ENCODE results near the gene CACNA2D4. TPM values are rescaled to one million over a fixed set of nuclear protein-coding genes. Genes with fewer than 3 reads are reported as not detected.
A peak's percentile ranks its signal among the peaks of the same experiment; 100 is the strongest.

The CACNA2D4 gene
- total and polyA plus RNA-seq, 4 donors = 0.95 to 1.8 (median 1.7) TPM

- Histone ChIP-seq H3K4me1 (ENCODE audit: control insufficient read depth, insufficient read depth, low read length) (peaks cover 25% of the 10 kb centered on the region), H3K36me3 (ENCODE audit: control insufficient read depth, insufficient read depth, low read length) (no peaks in the 10 kb centered on the region), H3K27ac (ENCODE audit: low read depth, low read length) (no peak overlapping the region), H3K9me3 (ENCODE audit: control insufficient read depth, insufficient read depth, low read length) (no peaks in the 10 kb centered on the region), H3K4me3 (ENCODE audit: low read depth, low read length) (no peak overlapping the region), H3K27me3 (ENCODE audit: control insufficient read depth, insufficient read depth, low read length) (peaks cover 6% of the 10 kb centered on the region)
- 88% methylated on average over 26 of the region's 26 CpGs for WGBS (ENCODE audit: insufficient coverage)
- DNase-seq (ENCODE audit: low read depth in 4 of 6, low spot score in 6 of 6) = no peak
Measured at GRCh38 chr12:1793426-1794210, 124.8 kb downstream of the CACNA2D4 start.

DNA sequence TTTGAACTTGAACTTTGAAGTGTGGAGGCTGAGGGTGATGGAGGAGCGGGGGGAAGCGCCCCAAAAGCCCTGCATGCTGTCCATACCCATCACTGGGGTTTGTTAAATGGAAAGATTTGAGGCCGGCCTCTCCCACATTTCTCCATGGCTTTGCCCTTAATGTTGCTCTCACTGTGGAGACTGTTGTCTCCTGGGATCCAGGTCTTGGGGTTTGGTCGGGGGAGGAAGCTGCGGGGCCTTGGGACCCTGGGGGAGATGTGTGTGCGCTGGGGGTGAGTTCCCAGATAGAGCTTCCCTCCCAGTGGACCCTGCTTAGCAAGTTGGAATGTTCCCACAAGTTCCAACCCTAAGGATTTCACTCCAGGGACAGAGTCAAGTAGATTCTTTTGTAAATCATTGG, 126.0 kb downstream of the CACNA2D4 start:
- Histone ChIP-seq H3K4me3 (ENCODE audit: low read depth, low read length) (no peak overlapping the region), H3K36me3 (ENCODE audit: control insufficient read depth, insufficient read depth, low read length) (no peaks in the 10 kb centered on the region), H3K9me3 (ENCODE audit: control insufficient read depth, insufficient read depth, low read length) (no peaks in the 10 kb centered on the region), H3K27me3 (ENCODE audit: control insufficient read depth, insufficient read depth, low read length) (peaks cover 6% of the 10 kb centered on the region), H3K4me1 (ENCODE audit: control insufficient read depth, insufficient read depth, low read length) (peaks cover 21% of the 10 kb centered on the region), H3K27ac (ENCODE audit: low read depth, low read length) (no peak overlapping the region)
- WGBS (ENCODE audit: insufficient coverage) = no CpG with 5 or more reads among the region's 6 CpGs
- no peak for DNase-seq (ENCODE audit: low read depth in 4 of 6, low spot score in 6 of 6)

GRCh38 chr12:1791104-1791841, 127.2 kb downstream of the CACNA2D4 start:
- Histone ChIP-seq H3K4me3 (ENCODE audit: low read depth, low read length) (no peak overlapping the region), H3K27ac (ENCODE audit: low read depth, low read length) (no peak overlapping the region), H3K9me3 (ENCODE audit: control insufficient read depth, insufficient read depth, low read length) (no peaks in the 10 kb centered on the region), H3K27me3 (ENCODE audit: control insufficient read depth, insufficient read depth, low read length) (peaks cover 2% of the 10 kb centered on the region), H3K4me1 (ENCODE audit: control insufficient read depth, insufficient read depth, low read length) (peaks cover 10% of the 10 kb centered on the region), H3K36me3 (ENCODE audit: control insufficient read depth, insufficient read depth, low read length) (no peaks in the 10 kb centered on the region)
- DNase-seq (ENCODE audit: low read depth in 4 of 6, low spot score in 6 of 6) = peak in 5 of 6 donors; percentile 41 to 92 (median 67)
- 56% methylated on average over 10 of the region's 10 CpGs for WGBS (ENCODE audit: insufficient coverage)

- peaks cover 4% of the 10 kb centered on the region for H3K36me3 ChIP-seq (ENCODE audit: control insufficient read depth, insufficient read depth, low read length)
Measured at GRCh38 chr12:1790444-1790843, 128.0 kb downstream of the CACNA2D4 start.

DNA sequence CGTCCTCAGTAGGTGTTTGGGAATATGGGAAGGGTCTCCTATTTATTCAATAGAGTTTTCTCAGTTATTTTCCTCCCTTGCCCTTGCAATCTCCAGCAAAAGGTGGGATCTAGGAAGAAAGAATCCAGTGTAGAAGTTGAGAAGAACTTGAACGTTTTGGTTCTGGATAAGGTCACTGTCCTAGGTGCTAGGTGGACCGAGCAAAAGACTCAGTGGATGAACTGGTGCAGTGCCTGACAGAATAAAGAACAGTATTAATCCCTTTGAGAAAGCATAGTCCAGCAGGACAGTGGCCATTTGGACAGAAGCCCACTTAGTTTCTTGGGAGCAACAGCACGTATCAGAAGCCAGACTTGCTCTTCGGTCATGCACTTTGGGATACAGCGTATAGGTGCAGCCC, 130.7 kb downstream of the CACNA2D4 start:
- H3K27ac ChIP-seq (ENCODE audit: low read depth, low read length) = no peak overlapping the region
- 73% methylated on average over 5 of the region's 6 CpGs for WGBS (ENCODE audit: insufficient coverage)
- peaks cover 4% of the 10 kb centered on the region for H3K36me3 ChIP-seq (ENCODE audit: control insufficient read depth, insufficient read depth, low read length)

More at GRCh38 chr12:1790444-1790843, 128.0 kb downstream of the CACNA2D4 start:
- H3K27ac ChIP-seq (ENCODE audit: low read depth, low read length) = no peak overlapping the region
- H3K9me3 ChIP-seq (ENCODE audit: control insufficient read depth, insufficient read depth, low read length) = no peaks in the 10 kb centered on the region
- H3K27me3 ChIP-seq (ENCODE audit: control insufficient read depth, insufficient read depth, low read length) = no peaks in the 10 kb centered on the region
- WGBS (ENCODE audit: insufficient coverage) = 88% methylated on average over 5 of the region's 7 CpGs
- no peak for DNase-seq (ENCODE audit: low read depth in 4 of 6, low spot score in 6 of 6)
- H3K4me1 ChIP-seq (ENCODE audit: control insufficient read depth, insufficient read depth, low read length) = peaks cover 3% of the 10 kb centered on the region
- H3K4me3 ChIP-seq (ENCODE audit: low read depth, low read length) = no peak overlapping the region

DNA sequence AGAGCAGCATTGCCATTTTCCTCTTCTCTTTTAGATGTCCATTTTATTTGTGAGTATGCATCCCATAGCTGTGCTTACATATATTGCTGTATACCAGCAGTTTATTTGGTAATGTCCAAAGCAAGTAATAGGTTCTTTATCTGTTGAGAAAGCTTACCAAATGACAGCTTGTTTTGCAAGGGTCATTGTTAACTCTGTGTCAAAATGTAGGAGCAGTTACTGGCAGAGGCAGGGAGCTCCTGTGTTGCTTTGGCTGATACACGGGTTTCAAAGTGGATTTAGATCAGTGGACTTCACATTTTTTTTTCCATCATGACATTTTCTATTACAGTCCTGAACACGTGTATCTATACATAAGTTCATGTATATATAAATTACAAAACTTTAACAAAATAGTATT, 136.2 kb downstream of the CACNA2D4 start:
- no peak overlapping the region for H3K4me3 ChIP-seq (ENCODE audit: low read depth, low read length)
- no peaks in the 10 kb centered on the region for H3K4me1 ChIP-seq (ENCODE audit: control insufficient read depth, insufficient read depth, low read length)
- no peaks in the 10 kb centered on the region for H3K27me3 ChIP-seq (ENCODE audit: control insufficient read depth, insufficient read depth, low read length)
- no peak overlapping the region for H3K27ac ChIP-seq (ENCODE audit: low read depth, low read length)
- no peak for DNase-seq (ENCODE audit: low read depth in 4 of 6, low spot score in 6 of 6)
- WGBS (ENCODE audit: insufficient coverage) = no CpG with 5 or more reads among the region's 2 CpGs
- peaks cover 4% of the 10 kb centered on the region for H3K36me3 ChIP-seq (ENCODE audit: control insufficient read depth, insufficient read depth, low read length)
- H3K9me3 ChIP-seq (ENCODE audit: control insufficient read depth, insufficient read depth, low read length) = no peaks in the 10 kb centered on the region

More for the DNA sequence above, 130.7 kb downstream of the CACNA2D4 start:
- H3K27me3 ChIP-seq (ENCODE audit: control insufficient read depth, insufficient read depth, low read length) = no peaks in the 10 kb centered on the region
- DNase-seq (ENCODE audit: low read depth in 4 of 6, low spot score in 6 of 6) = no peak
- no peaks in the 10 kb centered on the region for H3K4me1 ChIP-seq (ENCODE audit: control insufficient read depth, insufficient read depth, low read length)
- no peaks in the 10 kb centered on the region for H3K9me3 ChIP-seq (ENCODE audit: control insufficient read depth, insufficient read depth, low read length)
- no peak overlapping the region for H3K4me3 ChIP-seq (ENCODE audit: low read depth, low read length)

DNA sequence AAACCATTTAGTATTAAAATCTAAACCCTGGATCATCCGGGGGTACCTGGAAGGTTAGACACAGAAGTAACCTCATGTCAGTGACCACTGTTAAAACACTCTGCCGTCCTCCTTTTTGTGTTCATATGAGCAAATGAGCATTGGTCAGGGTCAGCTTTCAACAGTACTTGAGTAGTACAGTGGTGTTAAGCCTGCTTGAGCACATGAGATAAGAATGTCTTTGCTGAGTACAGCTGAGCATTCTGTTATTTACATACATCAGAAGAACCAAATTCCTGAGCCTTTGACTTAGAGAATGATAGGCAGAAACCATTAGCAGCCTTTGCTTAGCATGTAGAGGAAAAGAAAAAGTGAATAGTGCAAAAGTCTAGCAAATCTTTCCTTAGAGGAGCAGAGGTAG, 136.7 kb downstream of the CACNA2D4 start:
- no peaks in the 10 kb centered on the region for H3K9me3 ChIP-seq (ENCODE audit: control insufficient read depth, insufficient read depth, low read length)
- no peak overlapping the region for H3K27ac ChIP-seq (ENCODE audit: low read depth, low read length)
- H3K4me3 ChIP-seq (ENCODE audit: low read depth, low read length) = no peak overlapping the region
- no peak for DNase-seq (ENCODE audit: low read depth in 4 of 6, low spot score in 6 of 6)
- H3K4me1 ChIP-seq (ENCODE audit: control insufficient read depth, insufficient read depth, low read length) = no peaks in the 10 kb centered on the region
- H3K27me3 ChIP-seq (ENCODE audit: control insufficient read depth, insufficient read depth, low read length) = no peaks in the 10 kb centered on the region
- WGBS (ENCODE audit: insufficient coverage) = no CpG with 5 or more reads among the region's 2 CpGs
- H3K36me3 ChIP-seq (ENCODE audit: control insufficient read depth, insufficient read depth, low read length) = peaks cover 4% of the 10 kb centered on the region

DNA sequence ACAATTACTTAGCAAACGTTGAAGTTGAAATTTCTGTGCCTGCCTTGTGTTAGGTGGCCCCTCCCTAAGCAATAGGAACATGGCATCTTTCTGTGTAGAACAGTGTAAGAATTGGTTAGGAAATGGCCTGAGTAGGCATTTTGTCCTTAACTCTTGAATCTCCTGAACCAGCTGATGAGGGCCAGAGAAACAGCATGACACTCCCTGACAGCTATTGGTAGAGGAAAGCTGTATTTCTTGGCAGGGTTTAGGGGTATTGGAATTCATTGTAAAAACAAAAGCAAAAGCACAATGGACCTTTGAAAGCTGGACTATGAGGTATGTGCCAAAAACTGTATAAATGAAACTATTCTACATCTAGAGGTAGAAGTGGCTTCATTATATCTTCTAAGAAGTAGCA, 138.7 kb downstream of the CACNA2D4 start:
- H3K27ac ChIP-seq (ENCODE audit: low read depth, low read length) = peak overlapping the region; percentile 15
- H3K4me1 ChIP-seq (ENCODE audit: control insufficient read depth, insufficient read depth, low read length) = no peaks in the 10 kb centered on the region
- no CpG with 5 or more reads among the region's 1 CpG for WGBS (ENCODE audit: insufficient coverage)
- no peak overlapping the region for H3K4me3 ChIP-seq (ENCODE audit: low read depth, low read length)
- DNase-seq (ENCODE audit: low read depth in 4 of 6, low spot score in 6 of 6) = peak in 1 of 6 donors; percentile 69
- no peaks in the 10 kb centered on the region for H3K9me3 ChIP-seq (ENCODE audit: control insufficient read depth, insufficient read depth, low read length)
- H3K36me3 ChIP-seq (ENCODE audit: control insufficient read depth, insufficient read depth, low read length) = no peaks in the 10 kb centered on the region
- no peaks in the 10 kb centered on the region for H3K27me3 ChIP-seq (ENCODE audit: control insufficient read depth, insufficient read depth, low read length)

GRCh38 chr12:1778911-1779310, 139.5 kb downstream of the CACNA2D4 start:
- Histone ChIP-seq H3K27ac (ENCODE audit: low read depth, low read length) (no peak overlapping the region), H3K27me3 (ENCODE audit: control insufficient read depth, insufficient read depth, low read length) (no peaks in the 10 kb centered on the region), H3K9me3 (ENCODE audit: control insufficient read depth, insufficient read depth, low read length) (no peaks in the 10 kb centered on the region), H3K36me3 (ENCODE audit: control insufficient read depth, insufficient read depth, low read length) (no peaks in the 10 kb centered on the region), H3K4me1 (ENCODE audit: control insufficient read depth, insufficient read depth, low read length) (no peaks in the 10 kb centered on the region), H3K4me3 (ENCODE audit: low read depth, low read length) (no peak overlapping the region)
- WGBS (ENCODE audit: insufficient coverage) = no CpG with 5 or more reads among the region's 4 CpGs
- DNase-seq (ENCODE audit: low read depth in 4 of 6, low spot score in 6 of 6) = no peak
